HFFc6 (cell line): ENCODE results near the gene NRM. TPM values are rescaled to one million over a fixed set of nuclear protein-coding genes. Genes with fewer than 3 reads are reported as not detected.
"Not testable (repeated sequence)": the region's sequence is repeated elsewhere in the genome, so short reads cannot be mapped to it uniquely, and the experiment has no call there.

Source experiments
- DNase-seq: peaks from one replicate; pipeline ENCODE4 v3.0.0-alpha.2; 2018
- H3K27ac Mint-ChIP-seq: 2 replicates; pipeline ENCODE4 v1.8.0; 2020; ENCODE audit warnings: mild to moderate bottlenecking, mixed read lengths
- H3K27me3 Mint-ChIP-seq: 2 replicates; pipeline ENCODE4 v1.8.0; 2021; ENCODE audit warnings: mild to moderate bottlenecking, moderate library complexity, mixed read lengths; ENCODE audit not compliant: insufficient read depth
- H3K36me3 Mint-ChIP-seq: 2 replicates; pipeline ENCODE4 v1.8.0; 2021; ENCODE audit warnings: low read depth, mixed read lengths
- H3K4me1 Mint-ChIP-seq: 2 replicates; pipeline ENCODE4 v1.8.0; 2020; ENCODE audit warnings: low read depth, mixed read lengths
- H3K4me3 Mint-ChIP-seq: 2 replicates; pipeline ENCODE4 v1.8.0; 2020; ENCODE audit warnings: mild to moderate bottlenecking, moderate library complexity, mixed read lengths
- H3K9me3 Mint-ChIP-seq: 2 replicates; pipeline ENCODE4 v1.8.0; 2020; ENCODE audit warnings: mild to moderate bottlenecking, mixed read lengths
- total RNA-seq, 6 experiments: library from RNA; stranded (reverse); fragmentation: NEBNext Ultra II Directional; extraction: Animal tissue kit (Norgen Biotek cat#: 25700); gene quantifications; 2 replicates in 1 of 6; 3 replicates in 5 of 6; pipeline ENCODE4 v1.2.3, GENCODE V29; 2021
- TF ChIP-seq, protein P1 (sequence below): fragments of 200-600 bp; sonication (generic); IDR thresholded peaks from 2 replicates; pipeline ENCODE4 v1.5.0; 2021; ENCODE audit warnings: antibody characterized with exemption, mild to moderate bottlenecking

Gene NRM
- total RNA-seq, 6 experiments from 2014 or later = 16.3 to 35.1 (median 31.1) TPM

DNA sequence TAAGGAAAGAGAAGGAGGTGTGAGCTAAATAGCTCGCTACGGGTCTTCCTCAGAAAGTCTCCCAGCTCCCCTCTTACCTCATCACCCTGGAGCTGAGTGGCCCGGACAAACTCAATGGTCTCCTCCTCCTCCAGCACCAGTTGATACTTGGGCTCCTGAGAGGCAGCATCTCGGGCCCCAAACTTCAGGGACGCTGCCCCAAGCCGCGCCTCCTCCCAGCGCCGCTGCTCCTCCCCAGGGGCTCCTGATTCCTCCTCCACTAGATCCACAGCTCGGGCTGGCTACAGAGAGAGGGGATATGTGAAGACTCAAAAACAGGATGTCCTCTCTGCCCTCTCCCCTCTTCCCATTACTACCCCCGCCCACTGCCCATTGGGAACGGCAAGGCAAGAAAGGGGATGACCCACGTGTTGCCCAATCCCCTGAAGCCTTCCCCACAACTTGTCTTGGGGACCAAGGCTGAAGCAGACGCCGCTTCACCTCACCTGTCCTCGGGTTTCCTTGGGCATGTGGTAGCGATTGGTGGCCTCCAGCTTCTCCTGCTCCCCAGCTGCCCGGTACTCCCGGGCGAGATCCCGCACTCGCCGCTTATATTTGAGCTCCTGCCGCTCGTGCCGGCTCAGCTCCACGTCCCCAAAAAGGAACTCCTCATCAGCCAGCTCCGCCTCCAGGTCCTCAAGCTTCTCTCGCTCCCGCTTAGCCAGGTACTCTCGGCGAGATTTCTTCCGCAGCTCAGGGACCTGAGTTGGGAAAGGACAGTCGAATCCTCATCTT is 25.6 kb downstream of the NRM start:
- Mint-ChIP-seq H3K27me3 (no peaks in the 10 kb centered on the region; the same call in 1 of the 2 replicates), H3K4me3 (no peak overlapping the region), H3K27ac (no peak overlapping the region), H3K4me1 (no peaks in the 10 kb centered on the region), H3K36me3 (peaks cover 33% of the 10 kb centered on the region), H3K9me3 (no peaks in the 10 kb centered on the region)
- no peak for DNase-seq
- TF ChIP-seq, protein P1, sequence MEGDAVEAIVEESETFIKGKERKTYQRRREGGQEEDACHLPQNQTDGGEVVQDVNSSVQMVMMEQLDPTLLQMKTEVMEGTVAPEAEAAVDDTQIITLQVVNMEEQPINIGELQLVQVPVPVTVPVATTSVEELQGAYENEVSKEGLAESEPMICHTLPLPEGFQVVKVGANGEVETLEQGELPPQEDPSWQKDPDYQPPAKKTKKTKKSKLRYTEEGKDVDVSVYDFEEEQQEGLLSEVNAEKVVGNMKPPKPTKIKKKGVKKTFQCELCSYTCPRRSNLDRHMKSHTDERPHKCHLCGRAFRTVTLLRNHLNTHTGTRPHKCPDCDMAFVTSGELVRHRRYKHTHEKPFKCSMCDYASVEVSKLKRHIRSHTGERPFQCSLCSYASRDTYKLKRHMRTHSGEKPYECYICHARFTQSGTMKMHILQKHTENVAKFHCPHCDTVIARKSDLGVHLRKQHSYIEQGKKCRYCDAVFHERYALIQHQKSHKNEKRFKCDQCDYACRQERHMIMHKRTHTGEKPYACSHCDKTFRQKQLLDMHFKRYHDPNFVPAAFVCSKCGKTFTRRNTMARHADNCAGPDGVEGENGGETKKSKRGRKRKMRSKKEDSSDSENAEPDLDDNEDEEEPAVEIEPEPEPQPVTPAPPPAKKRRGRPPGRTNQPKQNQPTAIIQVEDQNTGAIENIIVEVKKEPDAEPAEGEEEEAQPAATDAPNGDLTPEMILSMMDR = no peak

DNA sequence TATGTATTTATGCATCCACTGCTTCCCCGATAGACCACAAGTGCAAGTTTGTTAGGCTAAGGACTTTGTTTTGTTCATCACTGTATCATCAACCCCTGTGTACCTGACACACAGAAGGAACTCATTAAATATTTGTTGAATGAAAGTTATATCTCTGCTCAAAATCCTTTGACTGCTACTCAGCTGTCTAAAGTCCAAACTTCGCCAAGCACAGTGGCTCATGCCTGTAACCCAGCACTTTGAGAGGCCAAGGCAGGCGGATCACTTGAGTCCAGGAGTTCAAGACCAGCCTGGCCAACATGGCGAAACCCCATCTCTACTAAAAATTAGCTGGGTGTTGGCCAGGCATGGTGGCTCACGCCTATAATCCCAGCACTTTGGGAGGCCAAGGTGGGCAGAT is 32.9 kb downstream of the NRM start:
- peaks cover 48% of the 10 kb centered on the region for H3K36me3 Mint-ChIP-seq
- peaks cover 24% of the 10 kb centered on the region for H3K4me1 Mint-ChIP-seq
- not testable (repeated sequence) for H3K27me3 Mint-ChIP-seq, DNase-seq, H3K4me3 Mint-ChIP-seq, H3K9me3 Mint-ChIP-seq
- peak overlapping the region; percentile 47 for H3K27ac Mint-ChIP-seq

DNA sequence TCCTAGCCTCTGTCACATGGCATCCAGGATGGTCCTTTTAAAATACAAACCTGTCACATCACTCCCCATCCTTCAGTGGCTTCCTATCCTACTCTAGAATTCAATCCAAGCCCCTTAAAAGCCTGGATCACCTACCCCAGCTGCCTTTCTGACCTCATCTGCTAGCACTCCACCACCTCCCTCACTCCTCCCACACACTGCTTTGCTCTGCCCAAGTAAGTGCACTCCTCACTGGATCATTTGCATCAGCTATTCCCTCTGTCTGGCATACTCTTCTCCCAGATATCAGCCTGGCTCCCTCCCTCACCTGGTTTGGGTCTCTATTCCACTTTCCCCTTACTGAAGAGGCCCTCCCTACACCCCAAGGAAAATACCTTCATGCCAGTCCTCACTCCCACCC is 33.3 kb downstream of the NRM start:
- H3K36me3 Mint-ChIP-seq = peaks cover 47% of the 10 kb centered on the region
- H3K27me3 Mint-ChIP-seq = peaks cover 2% of the 10 kb centered on the region; the same call in 1 of the 2 replicates

DNA sequence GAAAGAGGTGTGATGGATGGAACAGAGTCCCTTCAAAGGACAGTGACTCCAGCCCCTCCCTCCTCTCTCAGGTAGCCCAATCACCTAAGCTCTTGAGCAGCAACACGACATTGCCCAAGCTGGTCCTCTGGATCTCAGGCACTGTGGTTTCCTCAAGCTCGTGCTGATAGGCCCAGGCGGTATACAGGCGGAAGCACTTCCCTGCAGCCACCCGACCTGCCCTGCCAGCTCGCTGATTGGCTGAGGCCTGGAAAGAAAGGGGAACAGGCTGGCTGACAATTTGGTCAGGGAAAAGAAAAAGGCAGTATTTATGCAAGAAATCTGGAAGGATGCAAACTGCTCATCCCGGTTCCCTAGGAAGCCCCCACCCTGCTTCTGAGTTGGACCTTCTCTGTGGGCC is 34.3 kb downstream of the NRM start:
- TF ChIP-seq, protein P1 = no peak
- Mint-ChIP-seq H3K4me1 (peaks cover 24% of the 10 kb centered on the region), H3K4me3 (no peak overlapping the region), H3K27me3 (peaks cover 2% of the 10 kb centered on the region; the same call in 1 of the 2 replicates), H3K36me3 (peaks cover 44% of the 10 kb centered on the region), H3K27ac (0 out of 2 replicates have a peak overlapping the region, but pooled peaks have one; percentile 35), H3K9me3 (no peaks in the 10 kb centered on the region)
- no peak for DNase-seq

More for the DNA sequence above, 33.3 kb downstream of the NRM start:
- peaks cover 24% of the 10 kb centered on the region for H3K4me1 Mint-ChIP-seq
- H3K27ac Mint-ChIP-seq = peak overlapping the region; percentile 47
- DNase-seq = no peak
- H3K4me3 Mint-ChIP-seq = no peak overlapping the region
- TF ChIP-seq, protein P1 = no peak
- no peaks in the 10 kb centered on the region for H3K9me3 Mint-ChIP-seq

DNA sequence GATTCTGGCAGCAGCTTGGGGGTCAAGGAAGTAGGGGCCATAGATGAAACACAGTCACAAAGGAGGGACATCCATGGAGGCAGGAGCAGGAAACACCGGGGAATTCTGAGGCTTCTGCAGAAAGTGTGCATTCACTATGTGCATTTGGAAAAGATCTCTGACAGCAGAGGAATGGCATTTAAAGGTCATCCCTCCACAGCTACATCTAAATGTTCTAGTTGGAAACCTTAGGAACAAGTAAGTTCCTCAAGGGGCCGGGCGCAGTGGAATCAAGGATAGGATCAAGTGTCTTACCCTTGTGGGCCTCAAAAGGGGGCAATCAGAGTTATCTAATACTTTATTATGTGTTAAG is 35.1 kb downstream of the NRM start:
- peak; percentile 19 for DNase-seq
- peaks cover 24% of the 10 kb centered on the region for H3K4me1 Mint-ChIP-seq
- H3K36me3 Mint-ChIP-seq = peaks cover 47% of the 10 kb centered on the region
- H3K4me3 Mint-ChIP-seq = no peak overlapping the region
- TF ChIP-seq, protein P1 = no peak
- peak overlapping the region; percentile 70 for H3K27ac Mint-ChIP-seq
- H3K27me3 Mint-ChIP-seq = peaks cover 2% of the 10 kb centered on the region; the same call in 1 of the 2 replicates
- no peaks in the 10 kb centered on the region for H3K9me3 Mint-ChIP-seq
